GM13977 (cell line): ENCODE data around the gene HYLS1.
"Not testable (repeated sequence)": the region's sequence is repeated elsewhere in the genome, so short reads cannot be mapped to it uniquely, and the experiment has no call there.

ENCODE experiments used
- DNase-seq: peaks from one replicate; pipeline ENCODE4 v3.0.0; 2012; ENCODE audit warnings: low spot score
- in situ Hi-C: fragments of 300-500 bp; cut with MboI; formaldehyde crosslinking; loops from one replicate; pipeline ENCODE4 v1.12.0; 2022; ENCODE audit warnings: low sequenced_read_pairs, low pct_unique_long_range_greater_than_20kb, mixed read lengths, inconsistent platforms; ENCODE audit not compliant: unreplicated experiment
- TF ChIP-seq, protein P1 (sequence below): IDR thresholded peaks from 2 replicates; pipeline ENCODE4 v1.5.1; 2012; ENCODE audit warnings: mild to moderate bottlenecking, control low read depth; ENCODE audit not compliant: insufficient read depth; ENCODE audit errors: extremely low read depth, missing control alignments

Gene HYLS1

DNA sequence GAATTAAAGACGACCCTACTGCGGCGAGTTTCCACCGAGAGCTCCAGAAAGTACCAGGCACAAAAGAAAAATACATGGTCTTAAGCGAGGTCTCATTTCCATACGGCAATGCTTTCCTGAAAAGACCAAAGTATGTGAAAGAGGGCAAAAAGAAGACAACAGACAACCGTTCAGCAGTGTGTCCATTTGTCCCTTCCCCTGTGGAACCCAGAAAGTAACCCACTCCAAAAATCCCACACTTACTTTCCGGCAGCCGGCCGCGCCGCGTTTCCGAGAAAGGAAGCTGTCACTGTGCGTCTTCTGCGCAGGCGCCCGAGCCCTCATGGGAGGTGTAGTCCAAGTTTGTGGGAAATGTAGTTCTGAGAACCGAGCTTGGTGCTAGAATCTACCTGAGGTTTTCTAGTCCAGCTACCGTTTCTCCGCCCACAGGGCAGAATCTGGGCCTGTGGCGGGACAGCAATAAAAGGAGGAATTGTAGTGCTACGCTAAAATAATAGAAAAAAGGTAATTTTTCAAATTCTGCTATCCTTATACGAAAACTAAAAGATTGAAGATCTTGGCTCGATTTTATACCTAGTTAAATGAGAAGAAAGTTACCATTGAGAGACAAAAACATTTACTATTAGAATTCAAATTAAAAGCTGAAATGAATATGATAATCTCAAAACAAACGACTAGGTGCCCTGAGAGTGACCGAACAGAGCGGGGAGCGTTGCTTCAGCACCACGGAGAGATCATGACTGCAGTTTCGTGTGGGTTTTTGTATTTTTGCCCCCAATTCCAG lies 15.7 kb downstream of the HYLS1 start, which contains the start of gene PUS3:
TSS of gene PUS3 (minus strand) at position 280 of the 784 bp plus-strand sequence. CDS start 6,922 bp downstream, outside the sequence.
- peak; percentile 90 for DNase-seq
- in situ Hi-C loops, result no loop called here

GRCh38 chr11:125903711-125904659 lies 16.5 kb downstream of the HYLS1 start, which contains the start of gene DDX25:
Gene DDX25 (plus strand): TSS chr11:125904508. CDS start chr11:125904518, 10 bp downstream.
- in situ Hi-C loops, result no loop called here
- peak; percentile 23 for DNase-seq
- TF ChIP-seq, protein P1, sequence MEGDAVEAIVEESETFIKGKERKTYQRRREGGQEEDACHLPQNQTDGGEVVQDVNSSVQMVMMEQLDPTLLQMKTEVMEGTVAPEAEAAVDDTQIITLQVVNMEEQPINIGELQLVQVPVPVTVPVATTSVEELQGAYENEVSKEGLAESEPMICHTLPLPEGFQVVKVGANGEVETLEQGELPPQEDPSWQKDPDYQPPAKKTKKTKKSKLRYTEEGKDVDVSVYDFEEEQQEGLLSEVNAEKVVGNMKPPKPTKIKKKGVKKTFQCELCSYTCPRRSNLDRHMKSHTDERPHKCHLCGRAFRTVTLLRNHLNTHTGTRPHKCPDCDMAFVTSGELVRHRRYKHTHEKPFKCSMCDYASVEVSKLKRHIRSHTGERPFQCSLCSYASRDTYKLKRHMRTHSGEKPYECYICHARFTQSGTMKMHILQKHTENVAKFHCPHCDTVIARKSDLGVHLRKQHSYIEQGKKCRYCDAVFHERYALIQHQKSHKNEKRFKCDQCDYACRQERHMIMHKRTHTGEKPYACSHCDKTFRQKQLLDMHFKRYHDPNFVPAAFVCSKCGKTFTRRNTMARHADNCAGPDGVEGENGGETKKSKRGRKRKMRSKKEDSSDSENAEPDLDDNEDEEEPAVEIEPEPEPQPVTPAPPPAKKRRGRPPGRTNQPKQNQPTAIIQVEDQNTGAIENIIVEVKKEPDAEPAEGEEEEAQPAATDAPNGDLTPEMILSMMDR, result no peak

More for the DNA sequence above, 15.7 kb downstream of the HYLS1 start, which contains the start of gene PUS3:
- TF ChIP-seq, protein P1, result no peak

GRCh38 chr11:125904678-125905077 lies 17.2 kb downstream of the HYLS1 start:
- TF ChIP-seq, protein P1, result no peak
- DNase-seq, result no peak
- in situ Hi-C loops, result no loop called here

GRCh38 chr11:125910226-125910849 lies 22.9 kb downstream of the HYLS1 start:
- in situ Hi-C loops, result no loop called here
- TF ChIP-seq, protein P1, result no peak
- no peak for DNase-seq

DNA sequence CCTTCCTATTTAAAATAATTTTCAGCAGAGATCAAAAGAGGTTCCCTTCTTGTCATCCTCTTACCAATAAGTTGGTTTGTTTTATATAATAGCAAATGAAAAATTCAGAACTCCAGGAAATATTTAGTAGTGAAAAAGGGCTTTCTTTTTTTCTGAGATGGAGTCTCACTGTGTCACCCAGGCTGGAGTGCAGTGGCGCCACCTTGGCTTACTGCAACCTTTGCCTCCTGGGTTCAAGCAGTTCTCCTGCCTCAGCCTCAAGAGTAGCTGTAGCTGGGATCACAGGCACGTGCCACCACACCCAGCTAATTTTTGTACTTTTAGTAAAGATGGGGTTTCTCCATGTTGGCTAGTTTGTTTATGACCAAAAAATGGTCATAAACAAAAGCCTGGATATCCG lies 27.1 kb downstream of the HYLS1 start:
- DNase-seq, in situ Hi-C loops: not testable (repeated sequence)

GRCh38 chr11:125916683-125917347 lies 29.3 kb downstream of the HYLS1 start:
- no peak for DNase-seq
- in situ Hi-C loops, result no loop called here
- TF ChIP-seq, protein P1, result no peak
